H9 (cell line): ENCODE results near the gene ANGEL2. TPM values are rescaled to one million over a fixed set of nuclear protein-coding genes. Genes with fewer than 3 reads are reported as not detected.

Source experiments
- DNase-seq: peaks from one replicate; pipeline ENCODE4 v3.0.0-alpha.2; 2017
- H2AFZ ChIP-seq: one replicate; pipeline ENCODE4 v1.6.1; 2013; ENCODE audit warnings: mild to moderate bottlenecking, low read length, control low read depth, moderate library complexity
- H2AK5ac ChIP-seq: 2 replicates; pipeline ENCODE4 v1.6.1; 2013; ENCODE audit warnings: low read length, control low read depth, mixed read lengths; ENCODE audit not compliant: insufficient read length
- H2BK120ac ChIP-seq: one replicate; pipeline ENCODE4 v1.6.1; 2013; ENCODE audit warnings: low read depth, mild to moderate bottlenecking, low read length, control low read depth, inconsistent platforms; ENCODE audit not compliant: poor library complexity, severe bottlenecking
- H2BK12ac ChIP-seq: 2 replicates; pipeline ENCODE4 v1.6.1; 2013; ENCODE audit warnings: low read length, control low read depth, mixed read lengths, low read depth; ENCODE audit not compliant: insufficient read length
- H2BK15ac ChIP-seq: 2 replicates; pipeline ENCODE4 v1.6.1; 2013; ENCODE audit warnings: low read depth, low read length, control low read depth
- H2BK20ac ChIP-seq: one replicate; pipeline ENCODE4 v1.6.1; 2013; ENCODE audit warnings: low read depth, mild to moderate bottlenecking, low read length, control low read depth, inconsistent platforms; ENCODE audit not compliant: poor library complexity, severe bottlenecking
- H2BK5ac ChIP-seq: 2 replicates; pipeline ENCODE4 v1.6.1; 2013; ENCODE audit warnings: low read length, control low read depth, mixed read lengths; ENCODE audit not compliant: insufficient read length
- H3K14ac ChIP-seq: 2 replicates; pipeline ENCODE4 v1.6.1; 2013; ENCODE audit warnings: low read length, control low read depth; ENCODE audit not compliant: insufficient read depth
- H3K18ac ChIP-seq: 2 replicates; pipeline ENCODE4 v1.6.1; 2013; ENCODE audit warnings: low read depth, mild to moderate bottlenecking, mixed read lengths, low read length, control low read depth; ENCODE audit not compliant: insufficient read length
- H3K23ac ChIP-seq: 2 replicates; pipeline ENCODE4 v1.6.1; 2013; ENCODE audit warnings: low read length, control low read depth, mixed read lengths, low read depth; ENCODE audit not compliant: insufficient read length
- H3K23me2 ChIP-seq: 2 replicates; pipeline ENCODE4 v1.6.1; 2013; ENCODE audit warnings: low read depth, mild to moderate bottlenecking, mixed read lengths, low read length, control low read depth; ENCODE audit not compliant: insufficient read length, poor library complexity, severe bottlenecking
- H3K27ac ChIP-seq: 2 replicates; pipeline ENCODE4 v1.5.1; 2013; ENCODE audit warnings: low read length, control low read depth, mixed read lengths, low read depth; ENCODE audit not compliant: insufficient read length
- H3K27me3 ChIP-seq: 2 replicates; pipeline ENCODE4 v1.6.1; 2013; ENCODE audit warnings: low read length, control low read depth, inconsistent platforms; ENCODE audit not compliant: insufficient read depth
- H3K4ac ChIP-seq: 2 replicates; pipeline ENCODE4 v1.6.1; 2013; ENCODE audit warnings: low read depth, mild to moderate bottlenecking, control low read depth, inconsistent platforms, low read length, moderate library complexity
- H3K4me1 ChIP-seq: 2 replicates; pipeline ENCODE4 v1.6.1; 2013; ENCODE audit warnings: low read length, control low read depth, inconsistent platforms; ENCODE audit not compliant: insufficient read depth
- H3K4me2 ChIP-seq: 2 replicates; pipeline ENCODE4 v1.6.1; 2013; ENCODE audit warnings: low read length, control low read depth, mixed read lengths; ENCODE audit not compliant: insufficient read length, insufficient read depth
- H3K56ac ChIP-seq: 2 replicates; pipeline ENCODE4 v1.6.1; 2013; ENCODE audit warnings: low read depth, mild to moderate bottlenecking, mixed read lengths, low read length, control low read depth; ENCODE audit not compliant: insufficient read length
- H3K79me1 ChIP-seq: 2 replicates; pipeline ENCODE4 v1.6.1; 2013; ENCODE audit warnings: low read depth, mild to moderate bottlenecking, moderate library complexity, low read length, control low read depth, inconsistent platforms; ENCODE audit not compliant: insufficient read depth, poor library complexity, severe bottlenecking
- H3K79me2 ChIP-seq: 2 replicates; pipeline ENCODE4 v1.6.1; 2013; ENCODE audit warnings: low read length, control low read depth, inconsistent platforms; ENCODE audit not compliant: insufficient read depth
- H3K9ac ChIP-seq: 2 replicates; pipeline ENCODE4 v1.6.1; 2013; ENCODE audit warnings: low read length, control low read depth, mixed read lengths; ENCODE audit not compliant: insufficient read length; ENCODE audit errors: extremely low read depth
- H3K9me3 ChIP-seq: one replicate; pipeline ENCODE4 v1.6.1; 2013; ENCODE audit warnings: low read depth, low read length, inconsistent platforms; ENCODE audit not compliant: control insufficient read depth
- H3T11ph ChIP-seq: one replicate; pipeline ENCODE4 v1.6.1; 2013; ENCODE audit warnings: mild to moderate bottlenecking, low read length, control low read depth, inconsistent platforms
- H4K20me1 ChIP-seq: one replicate; pipeline ENCODE4 v1.6.1; 2013; ENCODE audit not compliant: control insufficient read depth, insufficient read length, insufficient read depth
- H4K5ac ChIP-seq: 2 replicates; pipeline ENCODE4 v1.6.1; 2013; ENCODE audit warnings: low read depth, mild to moderate bottlenecking, mixed read lengths, low read length, control low read depth; ENCODE audit not compliant: insufficient read length
- H4K8ac ChIP-seq: replicated peaks from 2 replicates; pipeline ENCODE4 v1.6.1; 2013; ENCODE audit warnings: low read length, control low read depth, mixed read lengths, low read depth; ENCODE audit not compliant: insufficient read length
- H4K91ac ChIP-seq: 2 replicates; pipeline ENCODE4 v1.6.1; 2013; ENCODE audit warnings: low read depth, mild to moderate bottlenecking, moderate library complexity, mixed read lengths, low read length, control low read depth; ENCODE audit not compliant: insufficient read length
- H3K27ac Mint-ChIP-seq, 3 experiments: 2 replicates in 2 of 3; 3 replicates in 1 of 3; pipeline ENCODE4 v1.8.0; 2020 to 2021; ENCODE audit warnings: mixed read lengths in 3 of 3, mild to moderate bottlenecking in 1 of 3, moderate library complexity in 1 of 3
- H3K27me3 Mint-ChIP-seq: 2 replicates; pipeline ENCODE4 v1.8.0; 2021; ENCODE audit warnings: low read depth, mild to moderate bottlenecking, moderate library complexity, mixed read lengths
- H3K36me3 Mint-ChIP-seq, 3 experiments: 2 replicates in 2 of 3; 3 replicates in 1 of 3; pipeline ENCODE4 v1.8.0; 2020 to 2021; ENCODE audit warnings: low read depth in 3 of 3, mixed read lengths in 3 of 3; ENCODE audit not compliant: insufficient read depth in 1 of 3
- H3K4me1 Mint-ChIP-seq, 2 experiments: 2 replicates each; pipeline ENCODE4 v1.8.0; 2020; ENCODE audit warnings: mixed read lengths in 2 of 2
- H3K4me3 Mint-ChIP-seq, 2 experiments: 2 replicates in 1 of 2; 3 replicates in 1 of 2; pipeline ENCODE4 v1.8.0; 2020 to 2021; ENCODE audit warnings: mild to moderate bottlenecking in 2 of 2, mixed read lengths in 2 of 2, moderate library complexity in 1 of 2
- H3K9me3 Mint-ChIP-seq, 2 experiments: 2 replicates in 1 of 2; 3 replicates in 1 of 2; pipeline ENCODE4 v1.8.0; 2020; ENCODE audit warnings: mild to moderate bottlenecking in 2 of 2, mixed read lengths in 2 of 2, moderate library complexity in 1 of 2
- CTCF ChIP-seq: fragments of 200-600 bp; sonication (generic); conservative IDR thresholded peaks from 3 replicates; pipeline ENCODE4 v1.8.0; 2021; ENCODE audit warnings: antibody characterized with exemption, mild to moderate bottlenecking
- WGBS: extraction: QIAGEN DNeasy Blood & Tissue Kit; methylation state at CpG from one replicate; pipeline ENCODE4 v1.1.7; 2013; ENCODE audit warnings: missing lambda C conversion rate, low lambda C conversion rate, mixed read lengths; ENCODE audit not compliant: insufficient read length; ENCODE audit errors: extremely low coverage; 5-methylcytosine and 5-hydroxymethylcytosine counted together
- total RNA-seq: library from RNA; stranded (reverse); gene quantifications from 2 replicates; pipeline ENCODE4 v1.2.1, GENCODE V29; 2021

ANGEL2 gene
- total RNA-seq, 1 experiment from 2014 or later = 47.8 TPM

- H3K27me3 Mint-ChIP-seq = peaks cover 2% of the 10 kb centered on the region
- H4K91ac ChIP-seq = no peak overlapping the region
- no peak overlapping the region for H4K5ac ChIP-seq
- no peak overlapping the region for H3K23ac ChIP-seq
- no peaks in the 10 kb centered on the region for H3K9me3 ChIP-seq
- DNase-seq = no peak
- H2AK5ac ChIP-seq = no peak overlapping the region
- no peak overlapping the region for H2BK20ac ChIP-seq
- H3K9me3 Mint-ChIP-seq = peaks cover 3 to 7% of the 10 kb centered on the region in 2 experiments; a peak in 3 of 5 replicates
- H3K79me1 ChIP-seq = no peaks in the 10 kb centered on the region
- no peak overlapping the region for H3T11ph ChIP-seq
- no peak overlapping the region for H3K14ac ChIP-seq
- H2AFZ ChIP-seq = no peak overlapping the region
- H3K79me2 ChIP-seq = no peaks in the 10 kb centered on the region
- no peak overlapping the region for H2BK15ac ChIP-seq
- H3K4me3 Mint-ChIP-seq = peak overlapping the region in 1 of 2 experiments; percentile 31; a peak in 1 of 5 replicates
- no peak for TF ChIP-seq CTCF
- no peak overlapping the region for H3K4me2 ChIP-seq
- H2BK5ac ChIP-seq = no peak overlapping the region
- H3K4me1 ChIP-seq = peaks cover 4% of the 10 kb centered on the region; the same call in 1 of the 2 replicates
- H3K23me2 ChIP-seq = no peaks in the 10 kb centered on the region
- H3K18ac ChIP-seq = no peak overlapping the region
- H2BK120ac ChIP-seq = no peak overlapping the region
- peaks cover 18 to 20% of the 10 kb centered on the region in 2 experiments for H3K4me1 Mint-ChIP-seq
- no peak overlapping the region for H3K56ac ChIP-seq
- no peak overlapping the region for H3K9ac ChIP-seq
- H4K8ac ChIP-seq = no peak overlapping the region
- H3K27ac ChIP-seq = no peak overlapping the region
- no peak overlapping the region for H3K4ac ChIP-seq
- no peaks in the 10 kb centered on the region for H4K20me1 ChIP-seq
- no peak overlapping the region for H3K27ac Mint-ChIP-seq
- H2BK12ac ChIP-seq = no peak overlapping the region
- WGBS = no CpG with 5 or more reads among the region's 4 CpGs
- H3K36me3 Mint-ChIP-seq = peaks cover 3 to 8% (median 3%) of the 10 kb centered on the region in 3 experiments; a peak in 3 of 7 replicates
- no peaks in the 10 kb centered on the region for H3K27me3 ChIP-seq
Observed at GRCh38 chr1:212943393-212943710, 72.3 kb downstream of the ANGEL2 start.
